WTC11 (cell line): ENCODE measurements around the gene BRICD5.

Experiments
- CTCF ChIP-seq: fragments of 200-600 bp; IDR thresholded peaks from 2 replicates; pipeline ENCODE4 v1.8.0; 2022; ENCODE audit warnings: antibody characterized with exemption
- ERG ChIP-seq: fragments of 250-450 bp; sonication (Bioruptor Pico); IDR thresholded peaks from 2 replicates; pipeline ENCODE4 v1.8.0; 2021; ENCODE audit warnings: mild to moderate bottlenecking
- MAX ChIP-seq: sonication (generic); formaldehyde crosslinking; IDR thresholded peaks from 2 replicates; pipeline ENCODE4 v1.8.0; 2022; ENCODE audit warnings: mild to moderate bottlenecking, missing genetic modification reagents
- NR1H2 ChIP-seq: sonication (generic); formaldehyde crosslinking; IDR thresholded peaks from 2 replicates; pipeline ENCODE4 v1.9.0; 2021; ENCODE audit warnings: mild to moderate bottlenecking, moderate library complexity, missing genetic modification reagents
- NR3C1 ChIP-seq: sonication (generic); formaldehyde crosslinking; conservative IDR thresholded peaks from 2 replicates; pipeline ENCODE4 v1.8.1; 2023; ENCODE audit warnings: low read depth, mild to moderate bottlenecking, missing genetic modification reagents
- PRDM15 ChIP-seq: sonication (generic); formaldehyde crosslinking; IDR thresholded peaks from 2 replicates; pipeline ENCODE4 v1.8.0; 2022; ENCODE audit warnings: missing genetic modification reagents
- SP1 ChIP-seq: sonication (generic); formaldehyde crosslinking; conservative IDR thresholded peaks from 2 replicates; pipeline ENCODE4 v1.8.1; 2022; ENCODE audit warnings: missing genetic modification reagents
- STAT6 ChIP-seq: sonication (generic); formaldehyde crosslinking; conservative IDR thresholded peaks from 2 replicates; pipeline ENCODE4 v1.8.1; 2023; ENCODE audit warnings: mild to moderate bottlenecking, low read depth, missing genetic modification reagents, moderate library complexity
- TCF7 ChIP-seq: sonication (generic); formaldehyde crosslinking; IDR thresholded peaks from 2 replicates; pipeline ENCODE4 v1.8.0; 2022; ENCODE audit warnings: mild to moderate bottlenecking, low read depth, missing genetic modification reagents, moderate library complexity
- ZNF121 ChIP-seq: sonication (generic); formaldehyde crosslinking; IDR thresholded peaks from 2 replicates; pipeline ENCODE4 v1.8.0; 2023; ENCODE audit warnings: missing genetic modification reagents
- ZNF232 ChIP-seq: sonication (generic); formaldehyde crosslinking; IDR thresholded peaks from 2 replicates; pipeline ENCODE4 v1.8.0; 2022; ENCODE audit warnings: mild to moderate bottlenecking, missing genetic modification reagents
- ZSCAN18 ChIP-seq: fragments of 250-450 bp; sonication (Bioruptor Pico); IDR thresholded peaks from 2 replicates; pipeline ENCODE4 v2.1.2; 2022; ENCODE audit warnings: mild to moderate bottlenecking, moderate library complexity
- TF ChIP-seq, protein P1 (sequence below): sonication (generic); formaldehyde crosslinking; IDR thresholded peaks from 2 replicates; pipeline ENCODE4 v1.8.1; 2022; ENCODE audit warnings: mild to moderate bottlenecking, moderate library complexity, missing genetic modification reagents
- TF ChIP-seq, protein P2 (sequence below): sonication (generic); formaldehyde crosslinking; IDR thresholded peaks from 2 replicates; pipeline ENCODE4 v1.8.1; 2023; ENCODE audit warnings: mild to moderate bottlenecking, missing genetic modification reagents, moderate library complexity

DNA sequence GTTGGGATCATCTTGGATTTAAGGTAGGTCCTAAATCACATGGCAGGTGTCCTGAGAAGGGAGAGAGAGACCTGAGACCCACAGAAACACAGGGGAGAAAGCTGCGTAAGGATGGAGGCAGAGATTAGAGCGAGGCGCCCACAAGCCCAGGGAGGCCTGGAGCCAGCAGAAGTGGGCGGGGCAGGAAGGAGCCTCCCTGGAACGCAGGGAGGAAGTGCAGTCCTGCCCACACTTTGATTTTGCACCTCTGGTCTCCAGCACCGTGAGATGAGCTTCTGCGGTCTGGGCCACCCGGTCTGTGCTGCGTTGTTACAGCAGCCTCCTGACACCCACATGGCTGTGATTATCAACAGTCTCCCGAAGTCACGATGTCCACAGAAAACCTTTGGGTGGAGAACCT lies 31.9 kb upstream of the BRICD5 start:
- TF ChIP-seq CTCF (no peak), ERG (CRISPR knock-in tag) (no peak), NR1H2 (no peak), ZNF121 (CRISPR knock-in tag) (no peak), ZNF232 (CRISPR knock-in tag) (no peak), STAT6 (no peak), ZSCAN18 (no peak), TCF7 (CRISPR knock-in tag) (no peak), NR3C1 (no peak), PRDM15 (CRISPR knock-in tag) (no peak), SP1 (CRISPR knock-in tag) (no peak), MAX (CRISPR knock-in tag) (no peak)
- TF ChIP-seq, protein P1, sequence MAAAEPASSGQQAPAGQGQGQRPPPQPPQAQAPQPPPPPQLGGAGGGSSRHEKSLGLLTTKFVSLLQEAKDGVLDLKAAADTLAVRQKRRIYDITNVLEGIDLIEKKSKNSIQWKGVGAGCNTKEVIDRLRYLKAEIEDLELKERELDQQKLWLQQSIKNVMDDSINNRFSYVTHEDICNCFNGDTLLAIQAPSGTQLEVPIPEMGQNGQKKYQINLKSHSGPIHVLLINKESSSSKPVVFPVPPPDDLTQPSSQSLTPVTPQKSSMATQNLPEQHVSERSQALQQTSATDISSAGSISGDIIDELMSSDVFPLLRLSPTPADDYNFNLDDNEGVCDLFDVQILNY (CRISPR knock-in tag) = no peak
- TF ChIP-seq, protein P2, sequence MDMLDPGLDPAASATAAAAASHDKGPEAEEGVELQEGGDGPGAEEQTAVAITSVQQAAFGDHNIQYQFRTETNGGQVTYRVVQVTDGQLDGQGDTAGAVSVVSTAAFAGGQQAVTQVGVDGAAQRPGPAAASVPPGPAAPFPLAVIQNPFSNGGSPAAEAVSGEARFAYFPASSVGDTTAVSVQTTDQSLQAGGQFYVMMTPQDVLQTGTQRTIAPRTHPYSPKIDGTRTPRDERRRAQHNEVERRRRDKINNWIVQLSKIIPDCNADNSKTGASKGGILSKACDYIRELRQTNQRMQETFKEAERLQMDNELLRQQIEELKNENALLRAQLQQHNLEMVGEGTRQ (CRISPR knock-in tag) = no peak
